NCI-H510A (cell line): ENCODE results near the gene NRSN2.
A peak's percentile ranks its signal among the peaks of the same experiment; 100 is the strongest.
"Not testable (repeated sequence)": the region's sequence is repeated elsewhere in the genome, so short reads cannot be mapped to it uniquely, and the experiment has no call there.

Source experiments
- DNase-seq: peaks from one replicate; lab custom pipeline; 2025; lab: John Stamatoyannopoulos, UW

NRSN2 gene

DNA sequence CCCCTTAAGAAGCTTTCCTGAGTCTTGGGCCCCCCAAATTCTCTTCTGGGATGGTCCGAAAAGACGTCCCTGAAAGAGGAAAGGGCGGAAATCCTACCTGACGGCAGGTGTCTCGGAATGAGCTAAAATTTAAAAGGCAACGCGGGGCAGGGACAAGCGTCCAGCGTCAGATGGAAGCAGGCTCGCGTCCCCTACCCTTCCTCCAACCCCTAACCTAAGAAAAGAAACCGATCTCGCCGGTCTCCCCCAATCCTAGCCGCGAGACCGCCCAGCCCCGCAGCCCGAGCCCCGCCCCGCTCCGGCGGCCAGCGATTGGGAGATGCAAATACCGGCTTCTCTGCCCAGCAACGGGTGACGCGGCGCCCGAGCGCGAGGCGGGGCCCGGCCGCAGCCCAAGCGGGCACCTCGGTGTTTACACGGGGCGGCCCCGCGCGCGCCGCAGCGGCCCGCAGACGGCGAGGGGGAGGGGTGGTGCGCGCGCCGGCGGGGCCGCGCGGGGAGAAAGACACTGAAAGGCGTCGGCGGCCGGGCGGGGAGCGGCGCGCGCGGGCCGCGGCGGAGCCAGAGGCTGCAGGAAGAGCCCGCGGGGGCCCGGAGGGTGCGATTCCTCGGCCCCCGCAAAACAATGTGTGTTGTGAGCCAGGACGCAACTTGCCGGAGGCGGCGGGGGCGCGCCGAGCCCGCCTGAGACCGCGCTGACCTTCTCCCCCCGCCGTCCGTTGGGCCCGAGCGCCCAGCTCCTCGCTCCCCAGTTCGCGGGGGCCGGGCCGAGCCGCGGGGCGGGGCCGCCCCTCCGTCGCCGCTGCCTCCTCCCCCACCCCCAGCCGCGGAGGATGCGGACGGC is 21.6 kb upstream of the NRSN2 start, which contains the start of gene SOX12:
Gene SOX12, plus strand, starts transcription at position 508 of the 844 bp plus-strand sequence. CDS start 373 bp downstream, outside the sequence.
- peak; percentile 91 for DNase-seq

DNA sequence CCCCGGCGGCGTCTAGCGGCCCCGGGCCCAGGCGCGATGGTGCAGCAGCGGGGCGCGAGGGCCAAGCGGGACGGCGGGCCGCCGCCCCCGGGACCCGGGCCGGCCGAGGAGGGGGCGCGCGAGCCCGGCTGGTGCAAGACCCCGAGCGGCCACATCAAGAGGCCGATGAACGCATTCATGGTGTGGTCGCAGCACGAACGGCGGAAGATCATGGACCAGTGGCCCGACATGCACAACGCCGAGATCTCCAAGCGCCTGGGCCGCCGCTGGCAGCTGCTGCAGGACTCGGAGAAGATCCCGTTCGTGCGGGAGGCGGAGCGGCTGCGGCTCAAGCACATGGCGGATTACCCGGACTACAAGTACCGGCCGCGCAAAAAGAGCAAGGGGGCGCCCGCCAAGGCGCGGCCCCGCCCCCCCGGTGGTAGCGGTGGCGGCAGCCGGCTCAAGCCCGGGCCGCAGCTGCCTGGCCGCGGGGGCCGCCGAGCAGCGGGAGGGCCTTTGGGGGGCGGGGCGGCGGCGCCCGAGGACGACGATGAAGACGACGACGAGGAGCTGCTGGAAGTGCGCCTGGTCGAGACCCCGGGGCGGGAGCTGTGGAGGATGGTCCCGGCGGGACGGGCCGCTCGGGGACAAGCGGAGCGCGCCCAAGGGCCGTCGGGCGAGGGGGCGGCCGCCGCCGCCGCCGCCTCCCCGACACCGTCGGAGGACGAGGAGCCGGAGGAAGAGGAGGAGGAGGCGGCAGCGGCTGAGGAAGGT is 20.8 kb upstream of the NRSN2 start:
- peak; percentile 68 for DNase-seq

DNA sequence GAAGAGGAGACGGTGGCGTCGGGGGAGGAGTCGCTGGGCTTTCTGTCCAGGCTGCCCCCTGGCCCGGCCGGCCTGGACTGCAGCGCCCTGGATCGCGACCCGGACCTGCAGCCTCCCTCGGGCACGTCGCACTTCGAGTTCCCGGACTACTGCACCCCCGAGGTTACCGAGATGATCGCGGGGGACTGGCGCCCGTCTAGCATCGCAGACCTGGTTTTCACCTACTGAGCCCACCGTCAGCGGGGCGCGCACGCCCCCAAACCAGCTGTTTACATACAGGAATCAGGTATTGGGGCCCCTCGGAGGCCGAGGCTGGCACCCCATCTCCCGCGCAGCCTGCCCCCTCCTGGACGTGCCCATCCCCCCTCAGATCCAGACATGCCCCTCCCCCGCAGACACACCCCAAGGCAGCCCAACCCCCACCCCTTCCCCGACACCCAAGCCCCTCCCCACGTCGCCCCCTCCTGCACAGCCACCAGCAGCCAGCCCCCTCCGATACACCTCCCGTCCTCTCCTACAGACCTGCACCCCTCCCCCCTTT is 20.2 kb upstream of the NRSN2 start:
- DNase-seq = peak; percentile 52

DNA sequence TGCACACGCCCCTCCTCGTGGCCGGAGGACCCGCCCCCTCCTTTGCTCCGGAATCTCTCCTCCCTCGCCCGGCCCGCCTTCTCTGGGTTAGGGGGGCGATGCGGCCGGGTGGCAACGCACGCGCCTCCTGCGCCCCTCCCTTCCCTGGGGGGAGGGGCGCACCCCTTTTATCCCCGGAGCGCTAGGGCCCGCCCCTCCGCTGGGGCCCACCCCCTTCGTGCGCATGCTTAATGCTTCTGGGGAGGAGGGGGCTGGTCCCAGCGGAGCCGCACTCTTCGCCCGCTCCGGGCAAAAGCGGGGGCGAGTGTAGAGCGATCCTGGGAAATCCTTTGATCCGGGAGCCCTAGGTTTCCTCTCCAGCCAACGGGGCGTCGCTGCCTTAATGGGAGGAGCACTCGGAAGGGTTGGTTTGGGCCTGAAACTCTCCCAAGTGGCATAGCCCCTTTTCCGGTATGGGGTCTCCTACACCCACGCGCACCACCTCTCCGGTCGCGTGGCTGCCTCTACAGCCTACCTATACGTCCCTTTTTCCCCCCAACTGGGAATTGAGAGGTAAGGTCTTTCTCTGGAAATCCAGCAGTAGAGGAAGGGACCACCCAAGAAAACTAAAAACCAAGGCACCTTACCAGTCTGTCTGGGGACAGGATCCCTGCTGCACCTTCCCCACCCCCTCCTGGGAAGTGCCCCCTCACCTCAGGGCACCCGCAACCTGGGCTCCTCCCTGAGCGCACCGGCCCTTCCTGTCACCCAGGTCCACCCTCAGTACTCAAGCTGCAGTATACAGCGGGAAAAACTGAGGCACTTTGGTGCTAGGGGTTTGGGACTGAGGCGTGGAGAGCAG is 19.5 kb upstream of the NRSN2 start:
- DNase-seq = peak; percentile 97

DNA sequence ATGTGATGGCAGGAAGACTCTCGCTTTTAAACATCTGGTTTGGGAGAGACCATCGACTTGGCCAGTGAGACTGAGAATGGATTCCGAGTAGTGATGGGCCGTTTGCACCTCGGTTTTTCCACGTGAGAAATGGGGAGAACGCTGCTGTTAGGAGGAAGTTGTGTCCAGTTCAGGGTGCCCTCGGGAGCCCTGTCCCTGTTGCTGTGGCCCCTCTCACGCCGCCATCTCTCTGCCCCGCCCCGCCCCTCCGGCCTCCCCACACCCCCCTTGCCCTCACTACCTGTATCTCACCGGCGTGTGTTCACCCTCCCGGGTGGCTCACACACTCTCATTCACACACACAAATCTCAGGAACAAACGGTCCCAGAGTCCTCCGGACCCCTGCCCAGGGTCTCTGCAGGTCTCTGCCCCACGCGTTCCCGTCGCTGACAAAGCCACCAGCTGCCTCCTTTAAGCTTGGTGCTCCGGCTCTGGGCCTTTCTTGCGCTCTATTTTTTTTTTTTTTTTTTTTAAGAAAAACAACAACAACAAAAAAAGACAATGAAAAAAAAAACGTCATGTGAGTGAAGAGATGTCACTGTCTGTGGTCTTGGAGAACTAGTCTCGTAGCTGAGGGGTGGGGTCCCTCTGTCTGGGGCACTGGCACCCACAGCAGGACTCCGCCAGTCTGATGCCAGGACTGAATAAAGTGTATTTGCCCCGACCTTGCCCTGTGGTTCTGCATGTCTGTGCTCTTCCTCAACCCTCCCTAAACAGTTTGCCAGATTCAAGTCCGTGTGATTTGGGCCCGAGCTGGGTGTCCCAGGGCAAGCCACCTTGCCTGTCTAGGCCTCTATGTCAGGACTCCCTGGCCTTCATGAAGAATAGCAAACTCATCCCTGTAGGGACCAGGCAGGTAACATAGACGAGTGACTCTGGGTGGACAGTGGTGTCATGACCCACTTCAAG is 18.6 kb upstream of the NRSN2 start:
- DNase-seq = no peak

DNA sequence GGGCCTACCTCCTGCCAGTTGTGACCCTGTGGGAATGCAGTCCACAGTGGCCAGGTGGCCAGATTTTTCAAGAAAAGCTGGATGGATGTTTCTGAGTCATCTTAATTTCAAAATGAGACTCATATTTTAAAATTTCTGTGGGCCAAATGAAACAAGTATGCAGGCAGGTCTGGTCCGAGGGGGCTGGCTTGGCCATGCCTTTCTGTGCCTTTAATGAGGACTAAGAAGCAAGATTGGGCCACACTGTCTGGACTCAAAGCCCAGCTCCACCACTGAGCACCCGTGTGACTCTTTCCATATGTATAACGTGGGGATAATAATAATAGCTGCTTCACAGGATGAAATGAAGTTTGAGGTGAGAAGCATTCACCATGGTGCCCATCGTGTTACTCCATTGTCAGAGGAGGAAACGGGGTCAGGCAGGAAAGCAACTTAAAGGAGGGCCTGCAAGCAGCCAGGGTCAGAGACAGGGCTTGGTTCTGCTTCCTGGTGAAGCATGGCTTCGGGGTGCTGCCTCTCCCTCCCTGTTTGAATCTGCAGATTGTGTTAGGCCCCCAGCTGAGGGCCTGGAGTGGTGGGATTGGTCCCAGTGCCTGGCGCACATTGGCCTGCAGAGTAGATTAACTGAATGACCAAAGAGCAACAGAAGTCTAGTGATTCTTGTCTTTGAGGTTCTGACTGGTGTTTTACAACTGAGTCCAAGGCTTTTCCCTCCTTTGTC is 17.8 kb upstream of the NRSN2 start:
- DNase-seq = no peak

DNA sequence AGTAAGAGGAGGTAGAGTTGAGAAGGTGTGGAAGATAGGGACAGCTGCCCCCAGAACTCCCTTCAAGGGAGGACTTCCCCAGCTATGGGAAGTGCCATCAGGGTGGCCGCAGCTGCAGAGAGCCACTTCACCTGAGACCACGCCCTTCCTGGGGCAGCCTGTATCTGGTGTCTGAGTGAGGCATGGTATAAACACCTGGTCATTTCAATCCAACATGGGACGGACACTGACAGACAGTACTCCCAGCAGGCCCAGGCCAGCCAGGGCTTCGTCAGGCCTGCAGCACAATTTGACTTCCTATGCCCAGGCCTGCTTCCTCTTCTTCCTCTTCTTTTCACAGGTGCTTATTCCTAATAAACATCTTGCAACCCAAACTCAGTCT is 17.1 kb upstream of the NRSN2 start:
- DNase-seq = peak; percentile 55

DNA sequence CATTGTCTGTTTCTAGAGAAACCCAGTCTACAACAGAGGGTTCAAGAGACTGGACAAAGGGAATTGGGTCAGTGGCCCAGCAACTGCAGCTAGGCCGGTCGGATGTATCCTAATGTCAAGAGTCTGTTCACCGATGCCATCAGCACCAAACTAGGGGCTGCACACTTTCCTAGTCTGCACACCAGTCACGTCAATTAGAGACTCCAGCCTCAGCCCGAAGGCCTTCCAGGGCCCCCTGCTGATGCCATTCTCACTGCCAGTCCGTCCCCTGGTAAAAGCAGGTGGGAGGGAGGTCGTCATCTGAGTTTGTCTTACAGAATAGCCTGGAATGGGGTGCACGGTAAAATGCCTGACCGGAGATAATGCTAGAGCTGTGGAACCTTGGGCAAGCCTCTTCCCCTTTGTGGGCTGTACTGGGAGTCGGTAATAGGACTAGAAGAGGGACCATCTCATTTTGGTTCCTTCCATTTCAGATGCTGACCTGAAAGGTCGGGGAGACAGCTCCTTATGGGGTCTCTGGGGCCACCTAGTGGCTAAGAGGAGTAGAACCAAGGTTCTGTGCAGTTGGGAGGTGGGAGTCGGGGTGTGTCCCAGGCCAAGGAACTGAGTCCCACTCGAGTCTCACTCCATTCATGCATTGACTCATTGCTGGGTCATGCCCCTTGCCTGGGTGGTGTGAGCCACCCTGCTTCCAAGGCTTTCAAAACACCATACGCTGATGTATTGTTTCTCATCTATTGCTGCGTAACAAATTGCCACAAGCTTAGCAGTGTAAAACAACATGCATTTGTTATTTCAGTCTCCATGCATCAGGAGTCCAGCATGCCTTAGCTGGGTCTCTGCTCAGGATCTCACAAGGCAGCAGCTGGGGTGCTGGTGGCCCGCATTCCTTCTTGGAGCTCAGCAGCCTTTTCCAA is 16.4 kb upstream of the NRSN2 start:
- DNase-seq = no peak

DNA sequence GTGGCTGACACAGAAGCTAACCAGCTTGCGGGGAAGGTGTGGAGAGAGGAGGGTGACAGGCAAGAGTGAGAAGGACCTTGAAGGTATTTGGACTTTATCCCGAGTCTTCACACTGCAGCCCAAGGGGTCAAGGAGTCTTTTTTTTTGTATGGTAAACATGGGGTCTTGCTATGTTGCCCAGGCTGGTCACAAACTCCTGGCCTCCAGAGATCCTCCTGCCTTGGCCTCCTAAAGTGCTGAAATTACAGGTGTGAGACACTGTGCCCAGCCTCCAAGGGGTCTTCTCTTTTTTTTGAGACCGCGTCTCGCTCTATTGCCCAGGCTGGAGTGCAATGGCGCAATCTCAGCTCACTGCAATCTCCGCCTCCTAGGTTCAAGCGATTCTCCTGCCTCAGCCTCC is 12.3 kb upstream of the NRSN2 start:
- no peak for DNase-seq

DNA sequence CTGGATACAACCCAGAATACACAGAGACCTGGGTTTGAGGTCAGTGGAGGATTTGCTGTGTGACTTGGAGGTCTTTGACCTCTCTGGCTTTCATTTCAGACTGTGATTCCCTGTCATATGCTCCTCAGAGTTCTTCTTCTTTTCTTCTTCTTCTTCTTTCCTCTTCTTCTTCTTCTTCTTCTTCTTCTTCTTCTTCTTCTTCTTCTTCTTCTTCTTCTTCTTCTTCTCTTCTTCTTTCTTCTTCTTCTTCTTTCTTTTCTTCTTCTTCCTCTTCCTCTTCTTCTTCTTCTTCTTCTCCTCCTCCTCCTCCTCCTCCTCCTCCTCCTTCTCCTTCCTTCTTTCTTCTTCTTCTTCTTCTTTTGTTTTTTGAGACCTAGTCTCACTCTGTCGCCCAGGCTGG is 10.9 kb upstream of the NRSN2 start:
- DNase-seq = not testable (repeated sequence)

DNA sequence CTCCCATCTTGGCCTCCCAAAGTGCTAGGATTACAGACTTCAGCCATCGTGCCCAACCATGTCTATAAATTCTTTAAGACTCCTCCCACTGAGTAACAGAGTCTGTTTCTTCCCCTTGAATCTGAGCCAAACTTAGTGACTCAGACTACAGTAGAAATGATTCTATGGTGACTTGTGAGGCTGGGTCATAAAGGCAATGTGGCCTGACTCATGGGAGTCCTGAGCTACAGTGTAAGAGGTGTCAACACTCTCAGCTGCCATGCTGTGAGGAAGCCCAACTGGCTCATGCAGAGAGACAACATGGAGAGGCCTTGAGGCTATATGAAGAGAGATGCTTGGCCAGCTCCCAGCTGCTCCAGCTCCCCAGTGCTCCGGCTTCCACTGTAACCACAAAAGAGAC is 5.2 kb upstream of the NRSN2 start:
- DNase-seq = no peak

DNA sequence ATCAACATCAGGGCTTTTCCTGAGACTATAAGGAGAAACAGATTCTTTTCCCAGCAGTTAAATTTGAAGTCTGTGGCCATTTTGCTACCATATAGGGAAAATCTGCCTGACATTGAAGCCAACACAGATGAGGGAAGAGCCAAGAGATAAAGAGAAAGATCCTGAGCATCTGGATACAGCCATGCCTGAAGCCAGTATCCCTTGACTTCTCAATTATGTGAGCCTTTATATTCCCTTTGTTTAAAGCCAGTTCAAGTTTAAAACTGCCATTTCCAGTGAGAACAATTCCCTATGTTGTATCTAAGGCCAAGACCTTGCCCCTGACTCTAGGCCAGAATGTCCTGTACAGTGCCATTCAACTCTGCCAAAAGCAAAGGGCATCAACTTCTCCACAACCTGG is 3.8 kb upstream of the NRSN2 start:
- DNase-seq = no peak

DNA sequence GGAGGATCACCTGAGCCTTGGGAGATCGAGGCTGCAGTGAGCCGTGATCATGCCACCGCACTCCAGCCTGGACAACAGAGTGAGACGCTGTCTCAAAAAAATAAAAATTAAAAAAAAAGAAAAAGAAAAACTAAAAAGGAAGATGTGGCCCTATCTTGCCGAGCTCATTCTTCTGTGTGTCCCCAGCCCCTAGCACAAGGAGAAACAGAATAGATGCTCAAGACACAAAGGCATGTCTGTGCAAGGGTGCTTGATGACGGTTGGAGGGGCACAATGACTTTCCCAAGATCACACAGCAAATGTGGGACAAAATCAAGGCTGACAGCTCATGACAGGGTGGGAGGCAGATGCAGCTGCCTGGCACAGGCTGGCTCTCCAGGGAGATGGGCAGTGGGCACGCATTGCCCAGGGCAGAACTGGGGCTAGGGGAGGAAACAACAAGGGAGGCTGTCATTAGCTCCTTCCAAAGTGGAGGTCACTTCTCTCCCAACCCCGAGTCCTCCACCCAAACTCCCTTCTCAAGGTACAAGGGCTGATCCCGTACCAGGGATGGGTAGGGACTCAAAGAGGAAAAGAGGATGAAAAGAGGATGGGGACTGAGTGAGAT is 775 bp upstream of the NRSN2 start:
- no peak for DNase-seq

DNA sequence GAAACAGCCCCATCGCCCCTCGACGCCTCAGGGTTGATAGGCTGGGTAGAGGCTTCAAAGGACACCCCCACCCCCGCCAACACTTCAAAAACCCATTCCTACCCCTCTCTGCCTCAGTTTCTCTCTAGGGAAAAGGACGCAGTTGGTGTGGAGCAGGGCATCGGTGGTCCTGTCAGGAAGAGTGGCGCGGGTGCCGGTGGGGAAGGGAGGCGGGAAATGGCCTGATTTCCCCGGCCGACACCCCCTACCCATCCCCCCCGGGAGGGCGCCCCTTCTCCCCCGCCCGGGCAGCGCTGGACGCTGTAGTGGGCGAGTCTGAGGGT is 367 bp downstream of the NRSN2 start:
- no peak for DNase-seq

DNA sequence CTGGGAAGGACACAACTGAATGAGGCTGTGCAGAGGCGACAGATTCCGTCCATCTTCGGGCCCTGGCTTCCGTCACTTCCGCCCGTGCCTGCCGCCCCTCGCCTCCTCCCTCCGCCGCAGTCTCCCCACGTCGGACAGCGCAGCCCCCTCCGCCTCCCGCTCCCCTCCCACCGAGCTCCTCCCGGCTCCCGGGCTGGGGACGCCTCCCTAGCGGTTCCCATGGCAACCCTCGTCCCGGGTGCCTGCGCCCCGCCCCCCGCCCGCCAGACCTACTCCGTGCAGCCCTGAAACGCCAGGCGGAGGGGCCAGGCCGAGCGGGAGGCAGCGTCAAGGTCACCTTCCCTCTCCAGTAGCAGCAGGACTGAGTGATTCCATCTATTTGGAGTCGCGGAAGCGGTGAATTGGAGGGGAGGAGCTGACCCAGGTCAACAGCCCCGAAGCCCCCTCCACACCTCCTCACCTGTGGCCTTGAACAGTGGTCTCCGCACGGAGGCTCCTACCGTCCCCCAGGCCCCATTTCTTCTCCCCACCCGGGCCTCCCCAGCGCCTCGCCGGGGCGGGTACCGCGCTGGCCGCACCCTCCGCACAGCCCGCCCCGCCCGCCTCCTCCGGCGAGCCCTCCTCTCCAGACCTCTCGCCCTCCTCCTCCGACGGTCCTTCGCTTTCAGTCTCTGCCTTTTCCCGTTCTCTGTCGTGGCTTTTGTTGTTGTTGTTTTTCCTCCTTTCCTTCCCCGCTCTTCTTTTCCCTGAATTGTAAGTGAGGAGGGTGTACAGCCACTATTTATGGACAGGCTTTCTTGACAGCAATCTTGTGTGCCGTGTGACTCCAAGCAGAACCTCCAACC is 951 bp downstream of the NRSN2 start:
- DNase-seq = peak; percentile 97

DNA sequence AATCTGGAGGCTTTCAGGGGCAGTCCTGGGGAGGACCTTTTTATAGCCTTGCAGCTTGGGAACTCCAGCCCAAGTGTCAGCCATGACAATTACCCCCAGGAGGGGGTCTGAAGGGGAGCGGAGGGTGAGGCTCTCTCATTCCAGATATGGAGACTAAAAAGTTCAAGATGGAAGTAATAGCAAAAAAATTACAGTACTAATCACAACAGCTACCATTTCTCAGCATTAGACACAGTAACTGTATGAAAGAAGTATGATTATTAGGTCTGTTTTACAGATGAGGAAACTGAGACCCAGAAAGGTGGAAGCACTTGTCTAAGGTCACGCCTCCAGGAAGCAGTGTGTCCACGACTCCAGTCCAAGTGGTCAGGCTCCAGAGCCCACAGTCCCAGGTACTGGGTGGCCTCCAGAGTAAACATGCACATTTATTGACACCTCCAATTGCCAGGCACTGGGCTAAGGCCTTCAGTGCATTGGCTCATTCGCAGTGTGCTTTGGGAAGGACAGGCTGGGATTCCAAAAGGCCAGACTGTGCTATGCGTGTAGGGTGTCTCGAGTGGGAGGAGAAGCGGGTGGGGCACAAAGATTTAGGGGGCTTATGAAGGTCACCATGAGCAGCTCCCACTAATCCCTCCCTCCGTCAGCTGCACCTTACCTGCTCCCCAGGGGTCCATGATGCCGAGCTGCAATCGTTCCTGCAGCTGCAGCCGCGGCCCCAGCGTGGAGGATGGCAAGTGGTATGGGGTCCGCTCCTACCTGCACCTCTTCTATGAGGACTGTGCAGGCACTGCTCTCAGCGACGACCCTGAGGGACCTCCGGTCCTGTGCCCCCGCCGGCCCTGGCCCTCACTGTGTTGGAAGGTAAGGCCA is 2.3 kb downstream of the NRSN2 start:
- no peak for DNase-seq

DNA sequence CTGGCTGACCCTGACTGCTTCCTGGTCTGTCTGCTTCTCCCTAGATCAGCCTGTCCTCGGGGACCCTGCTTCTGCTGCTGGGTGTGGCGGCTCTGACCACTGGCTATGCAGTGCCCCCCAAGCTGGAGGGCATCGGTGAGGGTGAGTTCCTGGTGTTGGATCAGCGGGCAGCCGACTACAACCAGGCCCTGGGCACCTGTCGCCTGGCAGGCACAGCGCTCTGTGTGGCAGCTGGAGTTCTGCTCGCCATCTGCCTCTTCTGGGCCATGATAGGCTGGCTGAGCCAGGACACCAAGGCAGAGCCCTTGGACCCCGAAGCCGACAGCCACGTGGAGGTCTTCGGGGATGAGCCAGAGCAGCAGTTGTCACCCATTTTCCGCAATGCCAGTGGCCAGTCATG is 6.3 kb downstream of the NRSN2 start:
- DNase-seq = no peak
